Activated CD4-positive, alpha-beta T cell treated with anti-CD3 and anti-CD28 coated beads for 36 hours (primary cell): ENCODE data around the gene CST6. TPM values are rescaled to one million over a fixed set of nuclear protein-coding genes. Genes with fewer than 3 reads are reported as not detected.
"Not testable (repeated sequence)": the region's sequence is repeated elsewhere in the genome, so short reads cannot be mapped to it uniquely, and the experiment has no call there.

Experiments
- ATAC-seq: fragments of 200-7000 bp; cut with Tn5 transposase; one replicate; pipeline ENCODE4 v1.10.0; 2021; ENCODE audit warnings: mild to moderate bottlenecking, moderate library complexity
- CTCF ChIA-PET: fragments of 350-600 bp; sonication (Branson Sonifier 250); formaldehyde crosslinking; loops from one replicate; lab custom pipeline; 2021; ENCODE audit warnings: antibody characterized with exemption; lab: Charles Lee
- POLR2A ChIA-PET: fragments of 350-600 bp; sonication (Branson Sonifier 250); formaldehyde crosslinking; loops from one replicate; lab custom pipeline; 2021; ENCODE audit warnings: antibody characterized with exemption, inconsistent platforms; lab: Charles Lee
- DNase-seq: peaks from one replicate; pipeline ENCODE4 v3.0.0-alpha.2; 2020
- H3K27ac Mint-ChIP-seq: one replicate; pipeline ENCODE4 v1.8.0; 2021; ENCODE audit warnings: mixed read lengths
- H3K27me3 Mint-ChIP-seq: one replicate; pipeline ENCODE4 v1.8.0; 2021; ENCODE audit warnings: mixed read lengths
- H3K36me3 Mint-ChIP-seq: one replicate; pipeline ENCODE4 v1.8.0; 2021; ENCODE audit warnings: low read depth, mixed read lengths
- H3K4me1 Mint-ChIP-seq: one replicate; pipeline ENCODE4 v1.8.0; 2021; ENCODE audit warnings: mixed read lengths
- H3K4me3 Mint-ChIP-seq: one replicate; pipeline ENCODE4 v1.8.0; 2021; ENCODE audit warnings: mild to moderate bottlenecking, moderate library complexity, mixed read lengths
- H3K9me3 Mint-ChIP-seq: one replicate; pipeline ENCODE4 v1.8.0; 2021; ENCODE audit warnings: low read depth, mixed read lengths
- intact Hi-C, 2 experiments: fragments of 100-400 bp; cut with DNase I in 1 of 2; cut with micrococcal nuclease in 1 of 2; formaldehyde crosslinking; loops; one replicate each; pipeline versions ENCODE4 v1.14.2 to v1.15.1; 2022 to 2024; cut with DNase I, micrococcal nuclease
- total RNA-seq, 2 experiments: library from RNA; stranded (reverse); gene quantifications; one replicate each; pipeline ENCODE4 v1.2.3, GENCODE V29; 2021

Gene CST6
- total RNA-seq, 2 experiments from 2014 or later: not detected

- intact Hi-C loops: no loop called here
- ATAC-seq: no peak
- CTCF ChIA-PET: interaction anchor here (0.6 to 2.4 kb wide), 5 partner anchors 14 to 124 kb away, joined by 3 to 9 read pairs (median 4); no protein-coding TSS in a partner anchor
- no peak overlapping the region for H3K27ac Mint-ChIP-seq
- no peak overlapping the region for H3K4me3 Mint-ChIP-seq
- POLR2A ChIA-PET: interaction anchor here (0.6 kb wide), 1 partner anchor 1317 kb away, joined by 3 read pairs; no protein-coding TSS in a partner anchor
- H3K36me3 Mint-ChIP-seq: peaks cover 16% of the 10 kb centered on the region
- H3K27me3 Mint-ChIP-seq: peaks cover 14% of the 10 kb centered on the region
- peaks cover 7% of the 10 kb centered on the region for H3K4me1 Mint-ChIP-seq
- DNase-seq: no peak
- H3K9me3 Mint-ChIP-seq: no peaks in the 10 kb centered on the region
Observed at GRCh38 chr11:66008468-66009101, 3.2 kb upstream of the CST6 start.

- CTCF ChIA-PET: interaction anchor here (0.6 to 1.2 kb wide), 3 partner anchors 13 to 35 kb away, joined by 3 to 7 read pairs (median 4); no protein-coding TSS in a partner anchor
- H3K27ac Mint-ChIP-seq, H3K36me3 Mint-ChIP-seq, H3K4me3 Mint-ChIP-seq, H3K9me3 Mint-ChIP-seq, POLR2A ChIA-PET, ATAC-seq, intact Hi-C loops, H3K4me1 Mint-ChIP-seq, DNase-seq: not testable (repeated sequence)
- H3K27me3 Mint-ChIP-seq: peaks cover 18% of the 10 kb centered on the region
Observed at GRCh38 chr11:66010036-66010435, 1.8 kb upstream of the CST6 start.

GRCh38 chr11:66011239-66011784, 496 bp upstream of the CST6 start:
- POLR2A ChIA-PET: no interaction called here
- H3K4me3 Mint-ChIP-seq: no peak overlapping the region

GRCh38 chr11:66012371-66012945, 650 bp downstream of the CST6 start:
- ATAC-seq: no peak
- intact Hi-C loops: no loop called here
- DNase-seq: no peak
- no peaks in the 10 kb centered on the region for H3K36me3 Mint-ChIP-seq
- H3K4me3 Mint-ChIP-seq: no peak overlapping the region
- no peaks in the 10 kb centered on the region for H3K9me3 Mint-ChIP-seq
- peaks cover 18% of the 10 kb centered on the region for H3K27me3 Mint-ChIP-seq
- peaks cover 4% of the 10 kb centered on the region for H3K4me1 Mint-ChIP-seq
- CTCF ChIA-PET: interaction anchor here (0.6 to 3.3 kb wide), 4 partner anchors 10 to 115 kb away, joined by 3 to 16 read pairs (median 5); no protein-coding TSS in a partner anchor
- no peak overlapping the region for H3K27ac Mint-ChIP-seq
- POLR2A ChIA-PET: interaction anchor here (0.5 to 0.6 kb wide), 2 partner anchors 10 to 312 kb away, joined by 3 read pairs; partner anchors contain the start of gene BANF1

More at GRCh38 chr11:66011239-66011784, 496 bp upstream of the CST6 start:
- Mint-ChIP-seq H3K27me3 (peaks cover 18% of the 10 kb centered on the region), H3K27ac (no peak overlapping the region), H3K9me3 (no peaks in the 10 kb centered on the region), H3K4me1 (no peaks in the 10 kb centered on the region), H3K36me3 (no peaks in the 10 kb centered on the region)
- DNase-seq (no peak), ATAC-seq (no peak)
- intact Hi-C loops: no loop called here
- CTCF ChIA-PET: interaction anchor here (0.7 to 3.3 kb wide), 4 partner anchors 9 to 251 kb away, joined by 3 to 16 read pairs (median 4); partner anchors contain the start of gene BANF1

DNA sequence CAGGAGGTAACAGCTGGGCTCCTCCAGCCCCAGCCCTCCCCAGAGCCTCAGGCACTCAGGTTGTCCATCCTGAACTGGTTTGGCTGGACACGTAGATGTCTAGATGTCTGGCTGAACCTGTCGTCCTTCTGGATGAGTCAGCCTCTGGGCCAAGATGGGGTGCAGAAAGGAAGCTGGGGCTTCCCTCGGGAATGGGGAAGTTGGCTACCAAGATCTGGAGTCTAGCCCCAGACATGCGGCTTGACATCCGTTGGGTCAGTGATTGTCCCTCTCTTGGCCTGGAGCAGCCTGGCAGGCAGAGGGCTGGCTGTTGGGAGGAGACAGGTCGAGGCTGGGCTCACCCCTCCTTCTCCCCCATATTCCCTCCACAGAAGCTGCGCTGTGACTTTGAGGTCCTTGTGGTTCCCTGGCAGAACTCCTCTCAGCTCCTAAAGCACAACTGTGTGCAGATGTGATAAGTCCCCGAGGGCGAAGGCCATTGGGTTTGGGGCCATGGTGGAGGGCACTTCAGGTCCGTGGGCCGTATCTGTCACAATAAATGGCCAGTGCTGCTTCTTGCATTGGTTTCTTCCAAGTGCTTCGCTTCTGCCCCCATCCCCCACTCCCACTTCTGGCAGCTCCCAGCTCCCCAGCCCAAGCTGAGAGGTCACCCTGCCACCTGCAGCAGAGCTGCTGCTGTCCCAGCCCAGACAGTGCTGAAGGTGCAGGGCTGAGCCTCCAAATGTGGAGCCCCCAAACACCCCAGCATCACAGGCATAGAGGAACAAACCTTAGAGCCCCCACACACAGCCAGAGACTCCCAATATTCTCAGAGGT, 1.3 kb downstream of the CST6 start:
- Mint-ChIP-seq H3K27ac (no peak overlapping the region), H3K27me3 (peaks cover 18% of the 10 kb centered on the region), H3K9me3 (no peaks in the 10 kb centered on the region), H3K36me3 (no peaks in the 10 kb centered on the region), H3K4me1 (peaks cover 7% of the 10 kb centered on the region), H3K4me3 (no peak overlapping the region)
- ChIA-PET CTCF (interaction anchor here (0.6 to 3.3 kb wide), 4 partner anchors 9 to 114 kb away, joined by 3 to 16 read pairs (median 5); no protein-coding TSS in a partner anchor), POLR2A (interaction anchor here (0.5 to 0.6 kb wide), 2 partner anchors 11 to 312 kb away, joined by 3 read pairs; partner anchors contain the start of gene BANF1)
- no peak for DNase-seq
- intact Hi-C loops: no loop called here
- ATAC-seq: no peak

GRCh38 chr11:66013762-66014100, 1.9 kb downstream of the CST6 start:
- Mint-ChIP-seq H3K27ac (no peak overlapping the region), H3K36me3 (no peaks in the 10 kb centered on the region), H3K4me1 (peaks cover 7% of the 10 kb centered on the region), H3K4me3 (no peak overlapping the region), H3K27me3 (peaks cover 18% of the 10 kb centered on the region), H3K9me3 (no peaks in the 10 kb centered on the region)
- CTCF ChIA-PET: interaction anchor here (1.5 to 3.3 kb wide), 2 partner anchors 9 to 31 kb away, joined by 6 to 16 read pairs; no protein-coding TSS in a partner anchor
- no peak for DNase-seq
- intact Hi-C loops: no loop called here
- POLR2A ChIA-PET: no interaction called here
- ATAC-seq: no peak

GRCh38 chr11:66014804-66015453, 3.1 kb downstream of the CST6 start:
- CTCF ChIA-PET: interaction anchor here (0.7 to 0.9 kb wide), 2 partner anchors 12 to 30 kb away, joined by 3 to 5 read pairs; partner anchors contain the start of gene CATSPER1
- Mint-ChIP-seq H3K36me3 (no peaks in the 10 kb centered on the region), H3K4me3 (no peak overlapping the region), H3K9me3 (no peaks in the 10 kb centered on the region), H3K27me3 (peaks cover 18% of the 10 kb centered on the region), H3K4me1 (peaks cover 7% of the 10 kb centered on the region), H3K27ac (no peak overlapping the region)
- DNase-seq: no peak
- intact Hi-C loops: no loop called here
- POLR2A ChIA-PET: no interaction called here
- ATAC-seq: no peak

GRCh38 chr11:66015454-66015881, 3.7 kb downstream of the CST6 start:
- no peak for ATAC-seq
- no peak for DNase-seq
- intact Hi-C loops: no loop called here
- ChIA-PET CTCF (interaction anchor here (0.7 to 0.9 kb wide), 2 partner anchors 11 to 30 kb away, joined by 3 to 5 read pairs; partner anchors contain the start of gene CATSPER1), POLR2A (no interaction called here)
- Mint-ChIP-seq H3K4me3 (no peak overlapping the region), H3K36me3 (no peaks in the 10 kb centered on the region), H3K27me3 (peaks cover 16% of the 10 kb centered on the region), H3K4me1 (peaks cover 7% of the 10 kb centered on the region), H3K9me3 (no peaks in the 10 kb centered on the region), H3K27ac (no peak overlapping the region)

- peaks cover 9% of the 10 kb centered on the region for H3K4me1 Mint-ChIP-seq
- H3K4me3 Mint-ChIP-seq: no peak overlapping the region
- no peaks in the 10 kb centered on the region for H3K9me3 Mint-ChIP-seq
- DNase-seq: no peak
- ChIA-PET CTCF (interaction anchor here (0.7 to 0.9 kb wide), 2 partner anchors 10 to 29 kb away, joined by 3 to 5 read pairs; partner anchors contain the start of gene CATSPER1), POLR2A (no interaction called here)
- intact Hi-C loops: no loop called here
- H3K36me3 Mint-ChIP-seq: no peaks in the 10 kb centered on the region
- peaks cover 15% of the 10 kb centered on the region for H3K27me3 Mint-ChIP-seq
- ATAC-seq: no peak
- no peak overlapping the region for H3K27ac Mint-ChIP-seq
Observed at GRCh38 chr11:66015936-66016792, 4.4 kb downstream of the CST6 start.

- ChIA-PET CTCF (no interaction called here), POLR2A (no interaction called here)
- peaks cover 10% of the 10 kb centered on the region for H3K4me1 Mint-ChIP-seq
- H3K36me3 Mint-ChIP-seq: no peaks in the 10 kb centered on the region
- ATAC-seq (no peak), DNase-seq (no peak)
- H3K9me3 Mint-ChIP-seq: no peaks in the 10 kb centered on the region
- H3K27me3 Mint-ChIP-seq: peaks cover 13% of the 10 kb centered on the region
- H3K4me3 Mint-ChIP-seq: no peak overlapping the region
- no peak overlapping the region for H3K27ac Mint-ChIP-seq
- intact Hi-C loops: no loop called here
Observed at GRCh38 chr11:66016793-66017177, 5.0 kb downstream of the CST6 start.
